HEK293 (cell line): ENCODE measurements around the gene OPCML.

Experiments used
- CTCF ChIA-PET: fragments of 350-600 bp; formaldehyde crosslinking; extraction: SDS; loops from one replicate; lab custom pipeline; 2021; ENCODE audit warnings: antibody characterized with exemption; lab: Yijun Ruan, JAX
- POLR2A ChIA-PET: fragments of 300-600 bp; formaldehyde crosslinking; extraction: SDS; loops from one replicate; lab custom pipeline; 2020; ENCODE audit warnings: antibody characterized with exemption, inconsistent platforms; lab: Yijun Ruan, JAX
- H3K27ac ChIP-seq: fragments of 200-500 bp; sonication (Bioruptor generic); 2 replicates; pipeline ENCODE4 v1.5.1; 2014; ENCODE audit warnings: low read depth, low read length, control low read depth, inconsistent platforms; ENCODE audit errors: extremely low read depth
- H3K36me3 ChIP-seq, 2 experiments: fragments of 200-500 bp in 1 of 2; sonication (Bioruptor generic) in 1 of 2; 1 replicate in 1 of 2; 2 replicates in 1 of 2; pipeline ENCODE4 v1.5.1; 2014 to 2017; ENCODE audit warnings: inconsistent platforms in 2 of 2, low read length in 2 of 2; ENCODE audit not compliant: control insufficient read depth in 2 of 2, insufficient read depth in 1 of 2
- H3K4me1 ChIP-seq: fragments of 200-500 bp; sonication (Bioruptor generic); 2 replicates; pipeline ENCODE4 v1.5.1; 2014; ENCODE audit warnings: mild to moderate bottlenecking, low read length, inconsistent platforms; ENCODE audit not compliant: control insufficient read depth, insufficient read depth
- H3K4me3 ChIP-seq: 2 replicates; pipeline ENCODE4 v1.5.1; 2011; ENCODE audit warnings: low read depth, mild to moderate bottlenecking, control low read depth, low read length, moderate library complexity
- H3K9me3 ChIP-seq: fragments of 200-500 bp; sonication (Bioruptor generic); 2 replicates; pipeline ENCODE4 v1.5.1; 2014; ENCODE audit warnings: low read depth, low read length, inconsistent platforms; ENCODE audit not compliant: control insufficient read depth, insufficient read depth
- GLI2 ChIP-seq: fragments of 450-650 bp; formaldehyde crosslinking; IDR thresholded peaks from 2 replicates; pipeline ENCODE4; 2017; ENCODE audit warnings: missing biosample characterization, missing genetic modification characterization, low read depth, borderline replicate concordance
- KLF1 ChIP-seq: fragments of 450-650 bp; formaldehyde crosslinking; IDR thresholded peaks from 2 replicates; pipeline ENCODE4 v1.5.1; 2016; ENCODE audit warnings: missing biosample characterization, missing genetic modification characterization
- KLF10 ChIP-seq: fragments of 450-650 bp; IDR thresholded peaks from 2 replicates; pipeline ENCODE4 v1.5.1; 2018; ENCODE audit warnings: missing biosample characterization, mild to moderate bottlenecking, missing genetic modification characterization
- KLF16 ChIP-seq: fragments of 450-650 bp; formaldehyde crosslinking; IDR thresholded peaks from 2 replicates; pipeline ENCODE4 v1.5.1; 2017; ENCODE audit warnings: missing biosample characterization, missing genetic modification characterization
- KLF17 ChIP-seq: fragments of 450-650 bp; formaldehyde crosslinking; IDR thresholded peaks from 2 replicates; pipeline ENCODE4 v1.5.1; 2016; ENCODE audit warnings: missing biosample characterization, missing genetic modification characterization
- OVOL3 ChIP-seq: fragments of 450-650 bp; formaldehyde crosslinking; IDR thresholded peaks from 2 replicates; pipeline ENCODE4 v1.5.1; 2016; ENCODE audit warnings: missing biosample characterization, missing genetic modification characterization
- PATZ1 ChIP-seq: fragments of 450-650 bp; formaldehyde crosslinking; IDR thresholded peaks from 2 replicates; pipeline ENCODE4 v1.5.1; 2016; ENCODE audit warnings: missing biosample characterization, missing genetic modification characterization
- PRDM1 ChIP-seq: fragments of 450-650 bp; formaldehyde crosslinking; IDR thresholded peaks from 2 replicates; pipeline ENCODE4; 2016; ENCODE audit warnings: missing biosample characterization, missing genetic modification characterization
- WT1 ChIP-seq: fragments of 450-650 bp; formaldehyde crosslinking; IDR thresholded peaks from 2 replicates; pipeline ENCODE4 v1.5.1; 2016; ENCODE audit warnings: missing biosample characterization, missing genetic modification characterization
- ZBTB6 ChIP-seq: fragments of 450-650 bp; formaldehyde crosslinking; IDR thresholded peaks from 2 replicates; pipeline ENCODE4 v1.5.1; 2017; ENCODE audit warnings: missing biosample characterization, missing genetic modification characterization
- ZFHX2 ChIP-seq: fragments of 450-650 bp; formaldehyde crosslinking; conservative IDR thresholded peaks from 2 replicates; pipeline ENCODE4 v1.5.1; 2016; ENCODE audit warnings: missing biosample characterization, missing genetic modification characterization
- ZNF146 ChIP-seq: fragments of 450-650 bp; formaldehyde crosslinking; IDR thresholded peaks from 2 replicates; pipeline ENCODE4 v1.5.1; 2016; ENCODE audit warnings: missing biosample characterization, missing genetic modification characterization
- ZNF169 ChIP-seq: fragments of 450-650 bp; formaldehyde crosslinking; IDR thresholded peaks from 2 replicates; pipeline ENCODE4 v1.5.1; 2016; ENCODE audit warnings: missing biosample characterization, missing genetic modification characterization
- ZNF221 ChIP-seq: fragments of 450-650 bp; formaldehyde crosslinking; IDR thresholded peaks from 2 replicates; pipeline ENCODE4 v1.5.1; 2017; ENCODE audit warnings: missing biosample characterization, missing genetic modification characterization, borderline replicate concordance
- ZNF302 ChIP-seq: fragments of 450-650 bp; formaldehyde crosslinking; IDR thresholded peaks from 2 replicates; pipeline ENCODE4 v1.5.1; 2016; ENCODE audit warnings: missing biosample characterization, missing genetic modification characterization, low read depth
- ZNF394 ChIP-seq: fragments of 450-650 bp; formaldehyde crosslinking; IDR thresholded peaks from 2 replicates; pipeline ENCODE4 v1.5.1; 2016; ENCODE audit warnings: missing biosample characterization, missing genetic modification characterization, mild to moderate bottlenecking, moderate library complexity, borderline replicate concordance
- ZNF560 ChIP-seq: fragments of 450-650 bp; formaldehyde crosslinking; IDR thresholded peaks from 2 replicates; pipeline ENCODE4 v1.5.1; 2017; ENCODE audit warnings: missing biosample characterization, missing genetic modification characterization, borderline replicate concordance
- ZNF561 ChIP-seq: fragments of 450-650 bp; IDR thresholded peaks from 2 replicates; pipeline ENCODE4 v1.5.1; 2018; ENCODE audit warnings: missing biosample characterization, missing genetic modification characterization, borderline replicate concordance
- ZNF658 ChIP-seq: fragments of 450-650 bp; formaldehyde crosslinking; IDR thresholded peaks from 2 replicates; pipeline ENCODE4; 2016; ENCODE audit warnings: missing biosample characterization, missing genetic modification characterization
- ZNF660 ChIP-seq: fragments of 450-650 bp; IDR thresholded peaks from 2 replicates; pipeline ENCODE4 v1.5.1; 2018; ENCODE audit warnings: missing biosample characterization, mild to moderate bottlenecking, missing genetic modification characterization
- ZNF707 ChIP-seq: fragments of 450-650 bp; formaldehyde crosslinking; IDR thresholded peaks from 2 replicates; pipeline ENCODE4 v1.5.1; 2016; ENCODE audit warnings: missing biosample characterization, missing genetic modification characterization
- ZSCAN16 ChIP-seq: fragments of 450-650 bp; formaldehyde crosslinking; IDR thresholded peaks from 2 replicates; pipeline ENCODE4 v1.5.1; 2016; ENCODE audit warnings: missing biosample characterization, missing genetic modification characterization
- ZSCAN23 ChIP-seq: fragments of 450-650 bp; formaldehyde crosslinking; IDR thresholded peaks from 2 replicates; pipeline ENCODE4 v1.5.1; 2016; ENCODE audit warnings: missing biosample characterization, missing genetic modification characterization
- TF ChIP-seq, protein P1 (sequence below): fragments of 450-650 bp; formaldehyde crosslinking; IDR thresholded peaks from 2 replicates; pipeline ENCODE4 v1.5.1; 2016; ENCODE audit warnings: missing biosample characterization, missing genetic modification characterization
- TF ChIP-seq, protein P2 (sequence below): fragments of 450-650 bp; formaldehyde crosslinking; IDR thresholded peaks from 2 replicates; pipeline ENCODE4 v1.5.1; 2017; ENCODE audit warnings: missing biosample characterization, missing genetic modification characterization
- TF ChIP-seq, protein P3 (sequence below): fragments of 450-650 bp; formaldehyde crosslinking; IDR thresholded peaks from 2 replicates; pipeline ENCODE4 v1.5.1; 2016; ENCODE audit warnings: missing biosample characterization, missing genetic modification characterization

Gene OPCML

GRCh38 chr11:133547808-133548494 is 15.7 kb upstream of the OPCML start:
- H3K27ac ChIP-seq = no peak overlapping the region
- ChIA-PET POLR2A (no interaction called here), CTCF (no interaction called here)
- no peaks in the 10 kb centered on the region for H3K36me3 ChIP-seq
- no peaks in the 10 kb centered on the region for H3K4me1 ChIP-seq
- H3K4me3 ChIP-seq = no peak overlapping the region
- no peaks in the 10 kb centered on the region for H3K9me3 ChIP-seq
- TF ChIP-seq ZNF146 (tag by site-specific recombination) (no peak), KLF17 (tag by site-specific recombination) (no peak), ZNF658 (no peak), ZNF221 (tag by site-specific recombination) (no peak), ZNF302 (tag by site-specific recombination) (no peak), WT1 (tag by site-specific recombination) (no peak), ZNF660 (no peak), ZBTB6 (tag by site-specific recombination) (no peak), PATZ1 (no peak), ZNF707 (tag by site-specific recombination) (no peak), ZNF560 (no peak), ZFHX2 (tag by site-specific recombination) (no peak), OVOL3 (no peak)
- TF ChIP-seq, protein P1, sequence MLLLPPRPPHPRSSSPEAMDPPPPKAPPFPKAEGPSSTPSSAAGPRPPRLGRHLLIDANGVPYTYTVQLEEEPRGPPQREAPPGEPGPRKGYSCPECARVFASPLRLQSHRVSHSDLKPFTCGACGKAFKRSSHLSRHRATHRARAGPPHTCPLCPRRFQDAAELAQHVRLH (tag by site-specific recombination) = no peak
- TF ChIP-seq, protein P2, sequence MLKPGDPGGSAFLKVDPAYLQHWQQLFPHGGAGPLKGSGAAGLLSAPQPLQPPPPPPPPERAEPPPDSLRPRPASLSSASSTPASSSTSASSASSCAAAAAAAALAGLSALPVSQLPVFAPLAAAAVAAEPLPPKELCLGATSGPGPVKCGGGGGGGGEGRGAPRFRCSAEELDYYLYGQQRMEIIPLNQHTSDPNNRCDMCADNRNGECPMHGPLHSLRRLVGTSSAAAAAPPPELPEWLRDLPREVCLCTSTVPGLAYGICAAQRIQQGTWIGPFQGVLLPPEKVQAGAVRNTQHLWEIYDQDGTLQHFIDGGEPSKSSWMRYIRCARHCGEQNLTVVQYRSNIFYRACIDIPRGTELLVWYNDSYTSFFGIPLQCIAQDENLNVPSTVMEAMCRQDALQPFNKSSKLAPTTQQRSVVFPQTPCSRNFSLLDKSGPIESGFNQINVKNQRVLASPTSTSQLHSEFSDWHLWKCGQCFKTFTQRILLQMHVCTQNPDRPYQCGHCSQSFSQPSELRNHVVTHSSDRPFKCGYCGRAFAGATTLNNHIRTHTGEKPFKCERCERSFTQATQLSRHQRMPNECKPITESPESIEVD (tag by site-specific recombination) = no peak
- TF ChIP-seq, protein P3, sequence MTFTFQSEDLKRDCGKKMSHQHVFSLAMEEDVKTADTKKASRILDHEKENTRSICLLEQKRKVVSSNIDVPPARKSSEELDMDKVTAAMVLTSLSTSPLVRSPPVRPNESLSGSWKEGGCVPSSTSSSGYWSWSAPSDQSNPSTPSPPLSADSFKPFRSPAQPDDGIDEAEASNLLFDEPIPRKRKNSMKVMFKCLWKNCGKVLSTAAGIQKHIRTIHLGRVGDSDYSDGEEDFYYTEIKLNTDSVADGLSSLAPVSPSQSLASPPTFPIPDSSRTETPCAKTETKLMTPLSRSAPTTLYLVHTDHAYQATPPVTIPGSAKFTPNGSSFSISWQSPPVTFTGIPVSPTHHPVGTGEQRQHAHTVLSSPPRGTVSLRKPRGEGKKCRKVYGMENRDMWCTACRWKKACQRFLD (tag by site-specific recombination) = no peak
- TF ChIP-seq, all 188 proteins: peak for 0

- Histone ChIP-seq H3K36me3 (no peaks in the 10 kb centered on the region), H3K4me3 (no peak overlapping the region), H3K27ac (no peak overlapping the region), H3K9me3 (no peaks in the 10 kb centered on the region), H3K4me1 (no peaks in the 10 kb centered on the region)
- ChIA-PET POLR2A (no interaction called here), CTCF (interaction anchor here (0.6 kb wide), 1 partner anchor 412 kb away, joined by 3 read pairs; no protein-coding TSS in a partner anchor)
- TF ChIP-seq ZNF561 (tag by site-specific recombination) (no peak), KLF16 (tag by site-specific recombination) (no peak), ZNF169 (tag by site-specific recombination) (no peak), ZSCAN23 (no peak), GLI2 (tag by site-specific recombination) (no peak), ZNF707 (tag by site-specific recombination) (no peak), ZSCAN16 (tag by site-specific recombination) (no peak), ZNF394 (tag by site-specific recombination) (no peak), KLF1 (tag by site-specific recombination) (no peak), KLF10 (tag by site-specific recombination) (no peak), PRDM1 (tag by site-specific recombination) (no peak)
These were observed 13.0 kb upstream of the OPCML start for GRCh38 chr11:133545199-133545803.
